Measurements from ENCODE around the gene NPY5R.

DNA sequence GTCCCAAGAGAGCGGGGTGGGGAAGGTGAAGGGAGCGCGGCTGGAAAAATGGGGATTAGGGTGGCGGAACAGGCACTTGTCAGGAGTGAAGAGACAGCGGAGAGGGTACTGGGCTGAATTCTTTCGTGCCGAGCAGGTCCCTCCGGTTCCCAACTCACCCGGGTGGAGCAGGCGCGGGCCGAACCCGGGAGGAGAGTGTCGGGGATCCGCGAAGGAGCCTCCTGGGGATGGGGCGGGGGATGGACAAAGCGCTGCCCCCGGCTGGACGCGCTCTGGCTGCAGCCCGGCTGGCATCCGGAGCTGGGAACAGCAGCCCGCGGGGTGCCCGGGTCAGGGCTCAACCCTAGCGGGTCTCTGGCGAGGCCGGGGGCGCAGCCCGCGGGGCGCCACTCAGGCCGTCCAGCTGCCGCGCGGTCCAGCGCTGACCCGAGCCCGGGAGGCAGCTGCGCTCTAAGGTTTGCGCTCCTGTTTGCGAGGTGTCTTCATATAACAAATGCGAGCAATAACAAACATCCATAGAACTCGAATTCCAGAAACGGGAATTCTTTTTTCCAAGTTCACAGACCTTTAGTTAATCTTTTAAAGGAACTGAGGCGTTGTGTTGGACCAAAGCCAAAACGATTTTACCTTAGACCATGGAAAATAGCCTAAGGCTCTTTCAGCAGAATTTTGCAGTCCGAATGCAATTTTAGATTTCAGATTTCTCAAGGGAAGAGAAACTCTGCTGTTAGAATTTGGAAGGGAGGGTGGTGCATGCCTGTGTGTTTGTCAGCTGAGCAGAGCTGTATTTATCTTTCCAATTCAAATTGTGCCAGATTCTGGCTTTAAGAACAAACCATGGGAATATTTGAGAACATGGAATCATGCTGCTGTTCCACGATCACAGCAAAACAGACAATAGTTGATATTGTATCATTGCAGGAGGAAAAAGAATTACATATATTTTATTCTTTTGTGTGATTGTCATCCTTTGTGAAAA, 744 bp downstream of the NPY5R start:
- TF ChIP-seq, protein P1, sequence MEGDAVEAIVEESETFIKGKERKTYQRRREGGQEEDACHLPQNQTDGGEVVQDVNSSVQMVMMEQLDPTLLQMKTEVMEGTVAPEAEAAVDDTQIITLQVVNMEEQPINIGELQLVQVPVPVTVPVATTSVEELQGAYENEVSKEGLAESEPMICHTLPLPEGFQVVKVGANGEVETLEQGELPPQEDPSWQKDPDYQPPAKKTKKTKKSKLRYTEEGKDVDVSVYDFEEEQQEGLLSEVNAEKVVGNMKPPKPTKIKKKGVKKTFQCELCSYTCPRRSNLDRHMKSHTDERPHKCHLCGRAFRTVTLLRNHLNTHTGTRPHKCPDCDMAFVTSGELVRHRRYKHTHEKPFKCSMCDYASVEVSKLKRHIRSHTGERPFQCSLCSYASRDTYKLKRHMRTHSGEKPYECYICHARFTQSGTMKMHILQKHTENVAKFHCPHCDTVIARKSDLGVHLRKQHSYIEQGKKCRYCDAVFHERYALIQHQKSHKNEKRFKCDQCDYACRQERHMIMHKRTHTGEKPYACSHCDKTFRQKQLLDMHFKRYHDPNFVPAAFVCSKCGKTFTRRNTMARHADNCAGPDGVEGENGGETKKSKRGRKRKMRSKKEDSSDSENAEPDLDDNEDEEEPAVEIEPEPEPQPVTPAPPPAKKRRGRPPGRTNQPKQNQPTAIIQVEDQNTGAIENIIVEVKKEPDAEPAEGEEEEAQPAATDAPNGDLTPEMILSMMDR (IDR thresholded peaks at IDR 0.05 in 4 of 5, conservative IDR thresholded peaks at IDR 0.05 in 1 of 5), result no peak
- no peak for TF ChIP-seq POLR2A (IDR thresholded peaks at IDR 0.05)
